Islet precursor cell (in vitro differentiated cells): Measurements from ENCODE around the gene CRACDL.

ENCODE experiments used
- DNase-seq: peaks from one replicate; pipeline ENCODE4 v3.0.0-alpha.2; 2018

The CRACDL gene

DNA sequence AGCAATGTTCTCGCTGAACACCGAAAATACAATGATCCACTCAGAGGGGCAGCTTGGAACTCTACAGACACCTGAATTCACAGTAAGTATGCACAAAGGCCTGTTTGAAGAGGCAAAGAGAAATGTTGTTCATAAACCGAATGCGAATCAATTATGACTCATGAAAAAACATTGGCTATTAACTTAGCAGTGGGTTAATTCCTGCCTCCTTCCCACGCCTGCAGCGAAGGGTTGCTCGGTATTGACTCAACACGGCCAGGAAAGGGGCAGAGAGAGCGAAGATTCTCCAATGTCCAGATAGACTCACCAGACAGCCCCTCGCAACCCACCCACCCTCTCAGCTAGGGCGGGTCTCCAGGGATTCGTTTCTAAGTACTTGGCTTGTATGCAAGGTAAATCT is 9.4 kb downstream of the CRACDL start:
- DNase-seq, result no peak

DNA sequence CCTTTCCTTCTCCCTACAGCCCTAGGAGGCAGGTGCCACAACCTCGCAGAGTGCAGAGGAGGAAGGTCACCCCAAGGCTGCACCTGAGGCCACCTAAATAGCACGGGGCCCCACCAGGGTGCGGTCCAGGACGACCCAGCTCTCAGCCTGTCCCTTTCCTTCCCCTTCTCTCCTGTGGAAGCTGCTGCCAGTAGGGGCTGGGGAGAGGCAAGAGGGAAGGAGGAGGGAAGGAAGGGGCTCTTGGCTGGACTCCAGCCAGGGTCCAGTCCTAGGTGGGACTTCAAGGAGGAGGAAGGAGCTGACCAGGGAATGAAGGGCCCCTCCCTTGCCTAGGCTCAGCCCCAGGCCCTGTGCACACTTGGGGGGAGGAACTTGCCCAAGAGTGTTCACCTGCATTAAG is 11.1 kb downstream of the CRACDL start:
- peak; percentile 41 for DNase-seq

DNA sequence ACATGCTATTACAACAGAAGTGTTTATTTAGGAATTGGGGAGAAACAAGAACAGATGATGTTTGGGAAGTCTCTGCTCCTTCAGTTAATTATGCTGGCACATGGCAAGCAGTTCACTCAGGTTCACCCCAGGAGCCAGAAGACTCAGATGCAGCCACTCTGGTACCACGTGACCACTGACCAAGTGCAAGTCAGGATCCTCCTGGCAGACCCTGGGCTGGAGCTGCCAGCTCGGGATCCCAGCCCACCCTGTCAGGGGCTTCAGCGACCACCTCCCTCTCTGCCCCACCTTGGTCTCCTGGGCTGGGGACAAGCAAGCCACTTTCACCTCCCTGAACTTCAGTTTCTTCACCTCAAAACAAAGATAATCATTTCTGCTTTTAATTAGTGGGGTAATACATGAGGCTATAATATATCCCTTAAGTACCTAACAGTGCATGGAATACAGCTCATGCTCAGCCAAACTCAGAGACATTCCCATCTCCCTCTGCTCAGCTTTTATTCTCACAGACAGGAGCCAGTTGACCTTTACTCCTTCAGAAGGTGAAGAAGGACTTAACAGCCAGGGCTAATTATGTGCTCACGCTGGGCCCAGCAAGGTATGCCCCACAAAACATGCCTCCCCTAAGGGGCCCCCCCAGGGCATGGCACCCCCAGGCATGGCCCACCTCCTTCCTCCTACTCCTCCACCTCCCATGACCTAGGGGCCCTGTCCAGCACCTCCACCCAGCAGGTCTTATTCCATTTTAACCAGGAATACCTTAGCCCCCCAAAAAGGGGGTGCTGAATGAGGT is 11.8 kb downstream of the CRACDL start:
- DNase-seq, result no peak

DNA sequence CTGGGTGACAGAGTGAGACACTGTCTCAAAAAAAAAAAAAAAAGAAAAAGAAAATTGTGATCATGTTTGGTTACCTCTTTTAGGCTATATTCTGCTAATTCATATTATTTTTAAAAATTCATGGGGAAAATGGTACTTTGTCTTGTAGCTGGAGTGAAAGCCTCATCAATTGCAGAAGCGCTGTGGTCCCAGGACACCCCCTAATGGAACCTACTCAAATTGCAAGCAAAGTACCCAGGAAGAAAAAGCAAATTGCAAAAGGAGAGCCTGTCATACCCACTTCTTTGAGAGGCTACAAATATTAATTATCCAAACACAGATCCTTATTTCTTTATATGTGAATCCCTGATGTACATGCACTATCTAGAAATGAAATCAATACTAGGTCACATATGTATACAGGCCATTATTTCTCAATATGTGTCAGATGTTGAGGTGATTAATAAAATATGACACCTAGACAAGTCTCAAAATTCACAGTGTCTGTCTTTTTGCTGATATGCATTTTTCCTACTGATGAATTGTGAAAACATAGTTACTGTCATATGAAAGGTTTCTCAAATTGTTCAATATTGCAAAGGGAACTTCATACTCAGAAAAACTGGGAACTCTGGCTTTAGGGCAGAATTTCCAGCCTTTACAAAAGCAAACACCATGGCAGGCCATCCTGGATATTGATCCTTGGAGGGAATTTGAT is 12.6 kb downstream of the CRACDL start:
- DNase-seq, result peak; percentile 5

- peak; percentile 31 for DNase-seq
These were observed 15.0 kb downstream of the CRACDL start for GRCh38 chr2:98921062-98921461.

DNA sequence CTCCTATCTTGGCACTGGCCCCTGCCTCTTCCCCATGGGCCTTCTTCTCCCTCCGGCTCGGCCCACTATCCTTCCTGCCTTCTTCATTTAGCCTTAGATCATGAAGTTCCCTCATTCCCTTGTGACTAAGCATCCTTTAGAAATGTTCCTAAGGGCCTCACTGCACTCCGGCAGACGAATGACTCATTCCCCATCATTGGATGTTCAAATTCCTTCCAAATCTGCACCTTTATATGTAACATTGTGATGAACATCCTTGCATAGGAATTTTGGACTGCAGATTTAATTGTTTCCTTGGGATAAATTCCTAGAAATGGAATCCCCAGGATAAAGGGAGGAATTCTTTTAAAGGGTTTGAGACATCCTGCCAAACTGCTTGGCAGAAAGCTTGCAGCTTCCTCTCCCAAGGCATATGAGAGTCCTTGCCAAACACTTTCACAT is 19.0 kb downstream of the CRACDL start:
- DNase-seq, result peak; percentile 69

- DNase-seq, result no peak
These were observed 20.2 kb downstream of the CRACDL start for GRCh38 chr2:98915751-98916358.

- peak; percentile 28 for DNase-seq
These were observed 21.1 kb downstream of the CRACDL start for GRCh38 chr2:98914713-98915580.

- peak; percentile 47 for DNase-seq
These were observed 21.9 kb downstream of the CRACDL start for GRCh38 chr2:98913916-98914712.

DNA sequence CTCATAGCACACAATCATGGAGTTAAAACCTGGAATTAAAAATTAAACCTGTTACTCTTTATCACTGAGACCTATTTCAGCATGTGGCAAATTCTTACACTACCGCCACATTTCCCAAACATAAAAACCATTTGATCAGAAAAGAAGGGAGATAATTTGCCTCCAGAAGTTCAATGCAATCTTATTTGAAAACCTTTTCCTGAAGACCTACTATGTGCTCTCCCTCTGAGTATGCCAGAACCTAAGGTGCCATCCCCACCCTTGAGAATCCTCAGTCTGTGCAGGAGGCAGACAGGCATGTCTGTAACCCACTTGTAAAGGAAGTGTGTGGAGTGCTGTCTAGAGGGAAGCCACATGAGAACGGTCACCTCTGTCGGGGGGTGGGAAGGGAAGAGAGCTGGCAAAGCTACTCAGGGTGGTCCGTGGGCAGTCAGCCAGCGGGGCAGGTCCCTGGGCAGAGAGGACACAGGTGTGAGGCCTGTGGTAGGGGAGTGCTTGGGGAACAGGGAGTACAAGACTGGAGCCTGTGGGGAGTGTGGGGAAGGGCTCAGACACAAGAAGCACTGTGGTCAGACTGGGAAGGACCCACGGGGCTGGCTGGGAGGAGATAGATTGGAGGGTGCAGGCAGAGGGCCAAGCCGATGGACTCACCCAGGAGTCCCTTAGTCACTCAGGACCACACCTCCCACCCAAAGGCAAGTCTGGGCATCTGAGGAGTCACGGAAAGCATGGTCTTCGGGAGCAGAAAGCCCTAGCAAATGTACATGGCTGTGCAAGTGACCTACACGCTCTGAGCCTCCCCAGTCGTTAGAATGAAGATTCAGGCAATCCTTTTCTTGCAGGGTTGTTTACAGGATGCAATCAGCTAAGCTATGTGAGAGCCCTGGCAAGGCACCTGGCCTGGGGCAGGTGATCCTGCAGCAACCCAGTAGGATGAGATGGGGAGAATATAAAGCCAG is 22.8 kb downstream of the CRACDL start:
- DNase-seq, result peak; percentile 48

DNA sequence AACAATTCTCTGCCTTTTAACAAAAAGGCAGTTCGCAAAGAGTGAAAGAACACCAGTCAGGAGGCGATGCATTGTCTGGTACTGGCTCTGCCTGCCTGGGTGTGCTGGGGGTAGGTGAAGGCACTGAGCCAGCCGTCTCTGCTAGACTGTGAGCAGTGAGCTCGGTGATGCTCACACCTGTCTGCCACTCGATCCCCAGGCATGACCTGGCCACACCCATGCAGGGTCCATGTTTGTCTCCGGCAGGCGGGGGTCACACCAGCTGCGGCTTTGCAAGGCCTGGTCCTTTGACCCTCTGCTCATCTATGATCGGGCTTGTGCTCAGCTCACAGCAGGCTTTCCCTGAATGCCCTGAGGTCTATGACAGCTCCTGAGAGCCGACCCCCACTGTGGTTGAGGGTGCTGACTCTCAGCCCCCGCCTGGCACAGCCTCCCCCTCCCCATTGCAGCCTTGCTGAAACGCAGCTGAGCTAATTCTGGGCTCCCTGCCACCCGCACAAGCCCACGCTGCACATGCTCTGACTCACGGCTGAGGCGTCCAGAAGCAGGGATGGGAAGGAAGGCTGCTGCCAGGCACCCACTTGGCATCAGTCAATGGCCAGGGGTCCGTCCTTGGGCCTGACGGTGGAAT is 23.7 kb downstream of the CRACDL start:
- peak; percentile 45 for DNase-seq

DNA sequence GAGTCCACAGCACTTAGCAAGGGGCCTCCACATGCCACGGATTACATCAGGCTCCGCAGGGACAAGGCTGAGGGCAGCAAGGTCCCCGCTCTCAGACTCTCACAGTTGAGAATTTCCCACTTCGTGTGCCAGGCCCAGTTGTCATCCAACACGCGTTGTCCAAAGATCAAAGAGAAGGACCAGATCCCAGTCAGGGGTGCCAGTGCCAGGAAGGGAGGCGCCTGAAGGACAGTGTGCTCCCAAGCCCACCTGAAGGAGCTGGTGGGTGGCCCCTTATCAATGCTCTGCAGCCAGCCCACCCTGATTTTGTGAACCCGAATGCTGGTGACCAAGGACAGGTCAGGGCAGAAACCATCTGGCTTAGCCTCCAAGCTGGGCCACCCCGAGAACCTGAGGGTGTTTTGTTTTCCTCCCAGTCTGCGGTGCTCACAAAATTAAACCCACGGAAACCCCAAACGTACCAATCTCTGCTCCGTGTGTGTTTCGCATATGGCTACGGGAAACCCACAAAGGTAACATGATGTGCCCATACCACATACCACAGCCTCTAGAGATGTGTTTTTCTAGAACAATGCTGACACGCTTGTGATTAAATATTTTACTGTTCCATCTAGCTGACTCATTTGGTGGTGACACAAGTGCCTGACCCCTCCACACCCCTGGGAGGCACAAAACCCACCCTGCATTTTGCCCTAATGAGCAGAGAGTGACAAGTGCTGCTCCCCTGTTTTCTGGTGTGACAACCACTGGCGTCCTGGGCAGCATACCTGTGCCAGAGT is 24.5 kb downstream of the CRACDL start:
- DNase-seq, result no peak

DNA sequence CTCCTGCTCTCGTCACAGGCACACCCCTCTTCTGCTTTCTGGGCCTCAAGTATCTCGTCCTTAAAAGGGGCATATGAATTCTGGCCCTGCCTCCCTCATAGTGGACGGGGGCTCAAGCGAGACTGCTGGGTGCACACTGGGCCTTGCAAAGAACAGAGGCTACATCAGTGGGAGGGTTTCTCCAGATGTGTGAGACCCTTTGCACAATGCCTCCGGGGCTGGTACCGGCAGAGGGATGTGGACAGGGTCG is 25.0 kb downstream of the CRACDL start:
- peak; percentile 36 for DNase-seq

DNA sequence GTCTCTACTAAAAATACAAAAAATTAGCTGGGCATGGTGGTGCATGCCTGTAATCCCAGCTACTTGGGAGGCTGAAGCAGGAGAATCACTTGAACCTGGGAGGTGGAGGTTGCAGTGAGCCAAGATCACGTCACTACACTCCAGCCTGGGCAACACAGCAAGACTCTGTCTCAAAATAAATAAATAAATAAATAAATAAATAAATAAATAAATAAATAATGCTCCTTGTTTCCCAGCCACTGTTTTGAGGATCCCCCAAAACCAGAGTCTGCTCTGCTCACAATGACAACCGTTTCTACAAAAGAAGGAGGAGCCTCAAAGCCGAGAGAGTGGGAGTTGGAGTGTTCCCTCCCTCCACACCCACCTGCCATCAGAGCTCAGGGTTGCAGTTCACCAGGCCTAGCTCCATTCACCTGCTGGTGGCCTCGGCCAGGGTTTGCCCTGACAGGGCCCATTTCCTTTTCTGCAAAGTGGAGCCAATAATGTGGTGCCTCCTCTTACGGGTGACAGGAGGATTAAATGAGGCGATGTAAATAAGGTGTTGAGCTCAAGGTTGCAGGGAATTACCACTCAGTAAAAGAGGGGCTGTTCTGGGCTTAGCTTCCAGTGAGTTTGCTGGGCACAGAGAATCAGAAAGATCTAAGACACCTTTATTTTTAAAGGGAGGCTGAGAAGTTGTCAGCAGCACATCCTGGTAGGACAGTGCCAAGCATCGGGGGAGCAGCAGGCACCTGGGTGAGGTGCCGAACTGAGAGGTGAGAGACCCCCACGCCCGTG is 25.5 kb downstream of the CRACDL start:
- peak; percentile 35 for DNase-seq

- peak; percentile 95 for DNase-seq
These were observed 26.5 kb downstream of the CRACDL start for GRCh38 chr2:98909317-98910211.

- peak; percentile 48 for DNase-seq
These were observed 27.1 kb downstream of the CRACDL start for GRCh38 chr2:98908931-98909316.

DNA sequence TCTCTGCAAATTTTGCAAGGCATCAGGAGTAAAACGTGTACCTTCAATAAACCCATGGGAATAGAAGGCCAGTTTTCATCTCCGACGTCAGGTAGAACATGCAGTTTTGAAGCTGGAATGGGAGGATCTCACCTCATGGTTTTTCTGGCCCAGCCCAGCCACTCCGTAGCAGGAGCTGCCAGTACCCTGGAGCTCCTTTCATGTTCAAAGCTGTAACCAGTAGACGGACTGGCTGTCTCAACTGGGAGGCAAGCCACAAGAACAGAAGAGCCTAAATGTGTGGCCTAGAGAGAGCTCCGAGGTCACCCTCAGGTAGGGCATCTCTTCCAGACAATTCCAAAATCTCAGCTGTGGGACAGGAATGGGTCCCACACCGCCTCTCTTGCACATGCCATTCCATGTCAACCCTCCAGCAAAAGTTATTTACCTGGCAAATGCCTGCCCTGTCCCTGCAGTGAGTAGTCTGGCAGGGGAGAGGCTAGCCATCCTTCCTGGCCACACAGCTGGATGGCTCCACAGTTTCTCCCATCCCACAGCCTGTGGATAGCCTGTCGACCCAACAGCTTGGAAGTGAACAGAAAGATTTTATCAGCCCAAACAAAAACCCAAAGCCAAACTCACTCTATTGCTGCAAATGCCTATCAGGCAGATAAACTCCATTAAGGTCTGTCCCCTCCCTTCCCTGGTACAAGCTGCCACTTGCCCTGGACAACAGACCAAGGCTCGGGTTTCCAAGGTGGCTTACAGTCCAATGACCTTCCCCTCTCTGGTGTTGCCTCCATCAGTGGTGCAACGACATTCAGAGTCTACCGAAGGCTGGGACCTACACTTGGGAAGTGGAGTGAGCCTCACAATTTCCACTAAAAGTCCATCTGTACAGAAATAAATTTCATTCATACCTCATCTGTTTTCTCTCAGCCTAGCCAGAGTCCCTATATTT is 27.8 kb downstream of the CRACDL start:
- DNase-seq, result peak; percentile 50
